Left cardiac atrium (tissue), 4 donors: ENCODE measurements around the gene ERC2. TPM values are rescaled to one million over a fixed set of nuclear protein-coding genes. Genes with fewer than 3 reads are reported as not detected.

Experiments
- ATAC-seq, 2 donors: fragments of 200-7000 bp; cut with Tn5 transposase; one replicate each; pipeline ENCODE4 v1.9.1; 2020; ENCODE audit warnings: mild to moderate bottlenecking in 2 of 2, moderate library complexity in 2 of 2
- DNase-seq: peaks from one replicate; pipeline ENCODE4 v3.0.0-alpha.2; 2020
- intact Hi-C, 2 donors: fragments of 100-400 bp; cut with DNase I; formaldehyde crosslinking; loops; one replicate each; pipeline versions ENCODE4 v1.14.1 to v1.15.1; 2022 to 2023
- total RNA-seq, 2 donors: library from RNA; stranded (reverse); fragmentation: NEBNext Ultra II Directional; extraction: Animal tissue kit (Norgen Biotek cat#: 25700); gene quantifications; one replicate each; pipeline ENCODE4 v1.2.1, GENCODE V29; 2021
- donor health status: DM: no; HTN: yes; CAD: no.
- donor health status: DM: no; HTN: yes; CAD: no; lungs with severe emphysema.
- donor health status: DM: yes; HTN: yes; CAD: no.
- donor health status: Dilated cardiomyopathy.

The ERC2 gene
- total RNA-seq, 2 donors from 2014 or later: 2.6 to 3.6 TPM

- intact Hi-C loops: no loop called here
- ATAC-seq: no peak
- DNase-seq: no peak
Observed at GRCh38 chr3:56375654-56376053, 92.6 kb downstream of the ERC2 start.

- DNase-seq: no peak
- intact Hi-C loops: no loop called here
- no peak for ATAC-seq
Observed at GRCh38 chr3:56373386-56373785, 94.9 kb downstream of the ERC2 start.

GRCh38 chr3:56370991-56371775, 97.1 kb downstream of the ERC2 start:
- no peak for DNase-seq
- peak in 1 of 2 donors; percentile 59 for ATAC-seq
- intact Hi-C loops: no loop called here

GRCh38 chr3:56369914-56370313, 98.4 kb downstream of the ERC2 start:
- ATAC-seq: no peak
- intact Hi-C loops: no loop called here
- DNase-seq: no peak

GRCh38 chr3:56368846-56369245, 99.4 kb downstream of the ERC2 start:
- intact Hi-C loops: no loop called here
- DNase-seq (no peak), ATAC-seq (no peak)

- ATAC-seq (no peak), DNase-seq (no peak)
- intact Hi-C loops: no loop called here
Observed at GRCh38 chr3:56366641-56367162, 101.6 kb downstream of the ERC2 start.

GRCh38 chr3:56365905-56366640, 102.2 kb downstream of the ERC2 start:
- no peak for DNase-seq
- intact Hi-C loops: no loop called here
- ATAC-seq: peak in 1 of 2 donors; percentile 66

- intact Hi-C loops: no loop called here
Observed at GRCh38 chr3:56364665-56365064, 103.6 kb downstream of the ERC2 start.

GRCh38 chr3:56363720-56364119, 104.5 kb downstream of the ERC2 start:
- no peak for ATAC-seq
- DNase-seq: no peak
- intact Hi-C loops: no loop called here

More at GRCh38 chr3:56364665-56365064, 103.6 kb downstream of the ERC2 start:
- ATAC-seq: no peak
- DNase-seq: no peak

- DNase-seq (no peak), ATAC-seq (no peak)
- intact Hi-C loops: no loop called here
Observed at GRCh38 chr3:56361731-56362130, 106.5 kb downstream of the ERC2 start.

GRCh38 chr3:56357266-56357665, 111.0 kb downstream of the ERC2 start:
- no peak for ATAC-seq
- no peak for DNase-seq
- intact Hi-C loops: no loop called here

GRCh38 chr3:56356808-56357207, 111.5 kb downstream of the ERC2 start:
- DNase-seq (no peak), ATAC-seq (no peak)
- intact Hi-C loops: no loop called here

GRCh38 chr3:56355570-56356185, 112.6 kb downstream of the ERC2 start:
- DNase-seq (no peak), ATAC-seq (no peak)
- intact Hi-C loops: no loop called here

- intact Hi-C loops: no loop called here
- DNase-seq: no peak
- no peak for ATAC-seq
Observed at GRCh38 chr3:56351537-56351936, 116.7 kb downstream of the ERC2 start.

- DNase-seq: no peak
- ATAC-seq: no peak
- intact Hi-C loops: loop anchor here in 1 of 2 donors (10.0 kb wide), 1 partner anchor 97 kb away; no protein-coding TSS in a partner anchor
Observed at GRCh38 chr3:56347219-56347871, 120.9 kb downstream of the ERC2 start.

- intact Hi-C loops: loop anchor here (5.0 to 10.0 kb wide), 3 partner anchors 102 to 155 kb away; no protein-coding TSS in a partner anchor
- ATAC-seq: no peak
- DNase-seq: no peak
Observed at GRCh38 chr3:56342475-56342874, 125.8 kb downstream of the ERC2 start.

GRCh38 chr3:56339671-56340070, 128.6 kb downstream of the ERC2 start:
- no peak for DNase-seq
- ATAC-seq: no peak
- intact Hi-C loops: loop anchor here (5.0 to 10.0 kb wide), 3 partner anchors 105 to 158 kb away; no protein-coding TSS in a partner anchor

GRCh38 chr3:56339244-56339643, 129.0 kb downstream of the ERC2 start:
- intact Hi-C loops: no loop called here
- DNase-seq (no peak), ATAC-seq (no peak)

- intact Hi-C loops: no loop called here
- DNase-seq: no peak
- no peak for ATAC-seq
Observed at GRCh38 chr3:56336023-56336422, 132.2 kb downstream of the ERC2 start.
